NCI-H2227 treated with DMSO at 0.1 percent for 48 hours (cell line): ENCODE data around the gene SORL1.

ENCODE experiments used
- DNase-seq: peaks from one replicate; lab custom pipeline; 2025; lab: John Stamatoyannopoulos, UW

SORL1 gene

GRCh38 chr11:121587182-121587581, 135.1 kb downstream of the SORL1 start:
- DNase-seq: no peak

GRCh38 chr11:121588747-121589146, 136.6 kb downstream of the SORL1 start:
- DNase-seq: no peak

- DNase-seq: no peak
These were observed 137.9 kb downstream of the SORL1 start for GRCh38 chr11:121589946-121590537.

GRCh38 chr11:121590772-121591404, 138.8 kb downstream of the SORL1 start:
- no peak for DNase-seq

- peak; percentile 72 for DNase-seq
These were observed 139.4 kb downstream of the SORL1 start for GRCh38 chr11:121591405-121592033.

- DNase-seq: no peak
These were observed 140.6 kb downstream of the SORL1 start for GRCh38 chr11:121592708-121593107.

- DNase-seq: no peak
These were observed 143.6 kb downstream of the SORL1 start for GRCh38 chr11:121595717-121596161.

- DNase-seq: no peak
These were observed 144.4 kb downstream of the SORL1 start for GRCh38 chr11:121596195-121597155.

- DNase-seq: no peak
These were observed 151.2 kb downstream of the SORL1 start for GRCh38 chr11:121603316-121603715.

GRCh38 chr11:121604152-121604551, 152.0 kb downstream of the SORL1 start:
- no peak for DNase-seq

GRCh38 chr11:121606354-121606753, 154.2 kb downstream of the SORL1 start:
- no peak for DNase-seq

- no peak for DNase-seq
These were observed 155.2 kb downstream of the SORL1 start for GRCh38 chr11:121607341-121607740.

GRCh38 chr11:121608545-121609098, 156.5 kb downstream of the SORL1 start:
- no peak for DNase-seq

- no peak for DNase-seq
These were observed 158.6 kb downstream of the SORL1 start for GRCh38 chr11:121610706-121611105.

- peak; percentile 88 for DNase-seq
These were observed 159.1 kb downstream of the SORL1 start for GRCh38 chr11:121611242-121611641.

GRCh38 chr11:121613724-121614123, 161.6 kb downstream of the SORL1 start:
- peak; percentile 4 for DNase-seq

GRCh38 chr11:121614636-121615240, 162.6 kb downstream of the SORL1 start:
- no peak for DNase-seq

- DNase-seq: no peak
These were observed 163.4 kb downstream of the SORL1 start for GRCh38 chr11:121615501-121615900.

- no peak for DNase-seq
These were observed 166.4 kb downstream of the SORL1 start for GRCh38 chr11:121618516-121618915.

GRCh38 chr11:121625777-121626506, 173.8 kb downstream of the SORL1 start:
- DNase-seq: no peak

GRCh38 chr11:121626507-121626875, 174.4 kb downstream of the SORL1 start:
- DNase-seq: no peak
